Central memory CD4-positive, alpha-beta T cell (primary cell): ENCODE results near the gene AOPEP.
"Not testable (repeated sequence)": the region's sequence is repeated elsewhere in the genome, so short reads cannot be mapped to it uniquely, and the experiment has no call there.

ENCODE experiments used
- DNase-seq: peaks from one replicate; pipeline ENCODE4 v3.0.0; 2022

The AOPEP gene

GRCh38 chr9:94941211-94941875 is 214.8 kb downstream of the AOPEP start:
- no peak for DNase-seq

GRCh38 chr9:94944626-94945025 is 218.1 kb downstream of the AOPEP start:
- DNase-seq = no peak

- no peak for DNase-seq
Observed at GRCh38 chr9:94945197-94946144, 219.0 kb downstream of the AOPEP start.

GRCh38 chr9:94946256-94946655 is 219.8 kb downstream of the AOPEP start:
- DNase-seq = no peak

- DNase-seq = no peak
Observed at GRCh38 chr9:94948567-94949235, 222.2 kb downstream of the AOPEP start.

- DNase-seq = no peak
Observed at GRCh38 chr9:94949370-94949769, 222.9 kb downstream of the AOPEP start.

- no peak for DNase-seq
Observed at GRCh38 chr9:94950040-94950578, 223.6 kb downstream of the AOPEP start.

- no peak for DNase-seq
Observed at GRCh38 chr9:94950579-94951323, 224.3 kb downstream of the AOPEP start.

GRCh38 chr9:94951324-94952135 is 225.0 kb downstream of the AOPEP start:
- DNase-seq = no peak

- peak; percentile 15 for DNase-seq
Observed at GRCh38 chr9:94952565-94953373, 226.3 kb downstream of the AOPEP start.

GRCh38 chr9:94956731-94957130 is 230.2 kb downstream of the AOPEP start:
- no peak for DNase-seq

- no peak for DNase-seq
Observed at GRCh38 chr9:94960964-94961363, 234.5 kb downstream of the AOPEP start.

GRCh38 chr9:94961870-94962269 is 235.4 kb downstream of the AOPEP start:
- DNase-seq = no peak

- not testable (repeated sequence) for DNase-seq
Observed at GRCh38 chr9:94965631-94966030, 239.1 kb downstream of the AOPEP start.

- not testable (repeated sequence) for DNase-seq
Observed at GRCh38 chr9:94966046-94966445, 239.5 kb downstream of the AOPEP start.

GRCh38 chr9:94967482-94967881 is 241.0 kb downstream of the AOPEP start:
- no peak for DNase-seq

- no peak for DNase-seq
Observed at GRCh38 chr9:94971378-94972131, 245.1 kb downstream of the AOPEP start.

GRCh38 chr9:94973451-94973941 is 247.0 kb downstream of the AOPEP start:
- no peak for DNase-seq

- no peak for DNase-seq
Observed at GRCh38 chr9:94974154-94974879, 247.8 kb downstream of the AOPEP start.
